ENCODE measurements around the gene PIK3R1.

GRCh38 chr5:68237715-68238114, 22.2 kb downstream of the PIK3R1 start:
- TF ChIP-seq CTCF (conservative IDR thresholded peaks at IDR 0.05) = no peak
- no peak for TF ChIP-seq ZFX (IDR thresholded peaks at IDR 0.05)
